Liver (tissue), 9 donors: ENCODE results near the gene ADAM29. TPM values are rescaled to one million over a fixed set of nuclear protein-coding genes. Genes with fewer than 3 reads are reported as not detected.

Source experiments
- DNase-seq: peaks from one replicate; pipeline ENCODE4 v3.0.0-alpha.2; 2017; ENCODE audit warnings: low spot score
- H3K27ac ChIP-seq, 2 donors: one replicate each; pipeline ENCODE4 v1.7.0; 2013; ENCODE audit warnings: inconsistent platforms in 2 of 2, low read length in 2 of 2, control low read depth in 1 of 2, low read depth in 1 of 2, mild to moderate bottlenecking in 1 of 2
- H3K27me3 ChIP-seq, 4 donors: one replicate each; pipeline versions ENCODE4 v1.6.1 to v1.7.0; 2013; ENCODE audit warnings: low read length in 3 of 4, inconsistent platforms in 1 of 4, mild to moderate bottlenecking in 1 of 4, moderate library complexity in 1 of 4; ENCODE audit not compliant: control insufficient read depth in 4 of 4, insufficient read depth in 4 of 4
- H3K36me3 ChIP-seq, 4 donors: one replicate each; pipeline versions ENCODE4 v1.6.1 to v1.7.0; 2013; ENCODE audit warnings: low read length in 3 of 4, mild to moderate bottlenecking in 3 of 4, low read depth in 1 of 4, moderate library complexity in 1 of 4; ENCODE audit not compliant: control insufficient read depth in 4 of 4, insufficient read depth in 3 of 4
- H3K4me1 ChIP-seq, 4 donors: one replicate each; pipeline versions ENCODE4 v1.6.1 to v1.7.0; 2013; ENCODE audit warnings: low read length in 3 of 4, mild to moderate bottlenecking in 3 of 4, moderate library complexity in 1 of 4; ENCODE audit not compliant: control insufficient read depth in 4 of 4, insufficient read depth in 4 of 4
- H3K4me3 ChIP-seq, 3 donors: one replicate each; pipeline versions ENCODE4 v1.6.1 to v1.7.0; 2013; ENCODE audit warnings: low read length in 3 of 3, control low read depth in 1 of 3, low read depth in 1 of 3, mild to moderate bottlenecking in 1 of 3
- H3K9ac ChIP-seq, 2 donors: one replicate each; pipeline ENCODE4 v1.7.0; 2013; ENCODE audit warnings: low read length in 2 of 2, mild to moderate bottlenecking in 2 of 2, moderate library complexity in 2 of 2, control low read depth in 1 of 2, low read depth in 1 of 2
- H3K9me3 ChIP-seq, 4 donors: one replicate each; pipeline versions ENCODE4 v1.6.1 to v1.7.0; 2013; ENCODE audit warnings: low read length in 3 of 4; ENCODE audit not compliant: control insufficient read depth in 4 of 4
- EGR1 ChIP-seq, 2 donors: IDR thresholded peaks; 2 replicates each; pipeline ENCODE4 v1.6.1; 2016 to 2018; ENCODE audit warnings: antibody characterized with exemption in 2 of 2, low read depth in 2 of 2
- FOXA1 ChIP-seq: IDR thresholded peaks from 2 replicates; pipeline ENCODE4 v1.6.1; 2016; ENCODE audit warnings: antibody characterized with exemption
- FOXA2 ChIP-seq: IDR thresholded peaks from 2 replicates; pipeline ENCODE4 v1.6.1; 2016; ENCODE audit warnings: antibody characterized with exemption
- GABPA ChIP-seq, 2 donors: IDR thresholded peaks in 1 of 2; conservative IDR thresholded peaks in 1 of 2; 2 replicates each; pipeline ENCODE4 v1.6.1; 2016; ENCODE audit warnings: antibody characterized with exemption in 2 of 2, mild to moderate bottlenecking in 1 of 2, moderate library complexity in 1 of 2
- HNF4A ChIP-seq, 2 donors: conservative IDR thresholded peaks; 2 replicates each; pipeline ENCODE4 v1.6.1; 2016; ENCODE audit warnings: antibody characterized with exemption in 2 of 2, mild to moderate bottlenecking in 2 of 2
- HNF4G ChIP-seq: IDR thresholded peaks from 2 replicates; pipeline ENCODE4 v1.6.1; 2016; ENCODE audit warnings: antibody characterized with exemption
- JUND ChIP-seq, 2 donors: IDR thresholded peaks; 2 replicates each; pipeline ENCODE4 v1.6.1; 2016; ENCODE audit warnings: antibody characterized with exemption in 2 of 2
- RAD21 ChIP-seq, 2 donors: IDR thresholded peaks; 2 replicates each; pipeline ENCODE4 v1.6.1; 2016; ENCODE audit warnings: antibody characterized with exemption in 2 of 2, mild to moderate bottlenecking in 2 of 2
- RXRA ChIP-seq, 2 donors: IDR thresholded peaks; 2 replicates each; pipeline ENCODE4 v1.6.1; 2017 to 2018; ENCODE audit warnings: antibody characterized with exemption in 2 of 2, mild to moderate bottlenecking in 1 of 2
- SP1 ChIP-seq: IDR thresholded peaks from 2 replicates; pipeline ENCODE4 v1.6.1; 2018; ENCODE audit warnings: antibody characterized with exemption, mild to moderate bottlenecking
- TAF1 ChIP-seq: conservative IDR thresholded peaks from 2 replicates; pipeline ENCODE4 v1.6.1; 2016; ENCODE audit warnings: antibody characterized with exemption, mild to moderate bottlenecking
- YY1 ChIP-seq: IDR thresholded peaks from 2 replicates; pipeline ENCODE4 v1.6.1; 2016; ENCODE audit warnings: antibody characterized with exemption, mild to moderate bottlenecking
- WGBS: extraction: QIAGEN DNeasy Blood & Tissue Kit; methylation state at CpG from one replicate; pipeline ENCODE4 v1.1.7; 2013; 5-methylcytosine and 5-hydroxymethylcytosine counted together
- polyA plus RNA-seq, 2 donors: library from polyadenylated mRNA; stranded (reverse) in 1 of 2; unstranded in 1 of 2; fragments of 200-250 nt in 1 of 2; fragments of >200 nt in 1 of 2; fragmentation: Nextera tagmentation in 1 of 2; extraction: Ambion mirVana in 1 of 2; gene quantifications; one replicate each; pipeline versions ENCODE4 v1.2.1 to v1.2.3, GENCODE V29; 2013 to 2015
- total RNA-seq, 2 donors: library from RNA; depleted of rRNA; stranded (reverse); fragments of >200 nt; gene quantifications; one replicate each; pipeline ENCODE4 v1.2.3, GENCODE V29; 2014
- TF ChIP-seq, protein P1 (sequence below): IDR thresholded peaks from 2 replicates; pipeline ENCODE4 v1.6.1; 2016; ENCODE audit warnings: antibody characterized with exemption
- TF ChIP-seq, protein P2 (sequence below): IDR thresholded peaks from 2 replicates; pipeline ENCODE4 v1.6.1; 2016; ENCODE audit warnings: antibody characterized with exemption, mild to moderate bottlenecking
- TF ChIP-seq, protein P3 (sequence below): fragments of 150-350 bp; IDR thresholded peaks from 2 replicates; pipeline ENCODE4 v1.5.1; 2017; ENCODE audit warnings: improper control_type of control experiment, low read depth, low read length; ENCODE audit not compliant: missing input control
- TF ChIP-seq, protein P4 (sequence below): IDR thresholded peaks from 2 replicates; pipeline ENCODE4 v1.6.1; 2016; ENCODE audit warnings: antibody characterized with exemption
- TF ChIP-seq, protein P5 (sequence below): IDR thresholded peaks from 2 replicates; pipeline ENCODE4 v1.6.1; 2016; ENCODE audit warnings: antibody characterized with exemption
- donor health status: healthy.
- donor health status: healthy.
- donor health status: healthy.
- donor health status: healthy.
- donor health status: healthy.

The ADAM29 gene
- total and polyA plus RNA-seq, 4 donors, result not detected

DNA sequence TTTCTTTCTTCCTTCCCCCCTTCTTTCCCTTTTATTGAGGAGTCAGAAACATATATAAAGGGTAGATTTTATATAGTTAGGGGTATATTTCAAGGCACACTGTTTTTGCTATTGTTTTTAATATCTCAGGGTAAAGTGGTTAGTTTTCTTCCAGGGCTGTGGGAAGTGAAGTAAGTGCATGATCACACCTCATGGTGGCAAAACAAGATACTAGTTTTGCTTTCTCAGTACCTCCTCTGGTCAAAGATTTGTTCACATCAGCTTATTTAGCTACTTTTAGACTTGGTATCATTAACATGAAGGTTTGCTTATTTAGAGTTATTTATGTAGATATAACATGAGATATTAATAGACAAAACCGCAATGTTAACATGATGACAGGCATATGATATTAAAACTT is 21.8 kb downstream of the ADAM29 start:
- 71% methylated on average over 1 of the region's 1 CpG for WGBS

DNA sequence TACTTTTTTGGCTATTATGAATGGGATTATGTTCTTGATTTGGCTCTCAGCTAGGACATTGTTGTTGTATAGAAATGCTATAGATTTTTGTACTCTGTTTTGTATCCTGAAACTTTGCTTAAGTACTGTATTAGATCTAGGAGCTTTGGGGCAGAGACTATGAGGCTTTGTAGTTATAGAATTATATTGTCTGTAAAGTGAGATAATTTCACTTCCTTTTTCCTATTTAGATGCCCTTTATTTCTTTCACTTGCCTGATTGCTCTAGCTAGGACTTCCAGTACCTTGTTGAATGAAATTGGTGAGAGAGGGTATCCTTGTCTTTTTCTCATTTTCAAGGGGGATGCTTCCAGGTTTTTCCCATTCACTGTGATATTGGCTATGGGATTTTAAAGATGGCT is 28.1 kb downstream of the ADAM29 start:
- peaks cover 0 to 2% (median 0%) of the 10 kb centered on the region in 4 donors for H3K27me3 ChIP-seq
- DNase-seq, result no peak
- no peaks in the 10 kb centered on the region for H3K4me1 ChIP-seq
- H3K36me3 ChIP-seq, result no peaks in the 10 kb centered on the region
- no peak overlapping the region for H3K9ac ChIP-seq
- H3K9me3 ChIP-seq, result no peaks in the 10 kb centered on the region
- no peak overlapping the region for H3K27ac ChIP-seq
- TF ChIP-seq, protein P1, sequence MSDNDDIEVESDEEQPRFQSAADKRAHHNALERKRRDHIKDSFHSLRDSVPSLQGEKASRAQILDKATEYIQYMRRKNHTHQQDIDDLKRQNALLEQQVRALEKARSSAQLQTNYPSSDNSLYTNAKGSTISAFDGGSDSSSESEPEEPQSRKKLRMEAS, result no peak
- TF ChIP-seq GABPA (IDR thresholded peaks at IDR 0.05 in 1 of 2, conservative IDR thresholded peaks at IDR 0.05 in 1 of 2) (no peak), YY1 (no peak)
- TF ChIP-seq, protein P2, sequence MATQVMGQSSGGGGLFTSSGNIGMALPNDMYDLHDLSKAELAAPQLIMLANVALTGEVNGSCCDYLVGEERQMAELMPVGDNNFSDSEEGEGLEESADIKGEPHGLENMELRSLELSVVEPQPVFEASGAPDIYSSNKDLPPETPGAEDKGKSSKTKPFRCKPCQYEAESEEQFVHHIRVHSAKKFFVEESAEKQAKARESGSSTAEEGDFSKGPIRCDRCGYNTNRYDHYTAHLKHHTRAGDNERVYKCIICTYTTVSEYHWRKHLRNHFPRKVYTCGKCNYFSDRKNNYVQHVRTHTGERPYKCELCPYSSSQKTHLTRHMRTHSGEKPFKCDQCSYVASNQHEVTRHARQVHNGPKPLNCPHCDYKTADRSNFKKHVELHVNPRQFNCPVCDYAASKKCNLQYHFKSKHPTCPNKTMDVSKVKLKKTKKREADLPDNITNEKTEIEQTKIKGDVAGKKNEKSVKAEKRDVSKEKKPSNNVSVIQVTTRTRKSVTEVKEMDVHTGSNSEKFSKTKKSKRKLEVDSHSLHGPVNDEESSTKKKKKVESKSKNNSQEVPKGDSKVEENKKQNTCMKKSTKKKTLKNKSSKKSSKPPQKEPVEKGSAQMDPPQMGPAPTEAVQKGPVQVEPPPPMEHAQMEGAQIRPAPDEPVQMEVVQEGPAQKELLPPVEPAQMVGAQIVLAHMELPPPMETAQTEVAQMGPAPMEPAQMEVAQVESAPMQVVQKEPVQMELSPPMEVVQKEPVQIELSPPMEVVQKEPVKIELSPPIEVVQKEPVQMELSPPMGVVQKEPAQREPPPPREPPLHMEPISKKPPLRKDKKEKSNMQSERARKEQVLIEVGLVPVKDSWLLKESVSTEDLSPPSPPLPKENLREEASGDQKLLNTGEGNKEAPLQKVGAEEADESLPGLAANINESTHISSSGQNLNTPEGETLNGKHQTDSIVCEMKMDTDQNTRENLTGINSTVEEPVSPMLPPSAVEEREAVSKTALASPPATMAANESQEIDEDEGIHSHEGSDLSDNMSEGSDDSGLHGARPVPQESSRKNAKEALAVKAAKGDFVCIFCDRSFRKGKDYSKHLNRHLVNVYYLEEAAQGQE, result no peak
- H3K4me3 ChIP-seq, result no peak overlapping the region

More for the DNA sequence above, 21.8 kb downstream of the ADAM29 start:
- Histone ChIP-seq H3K27me3 (peaks cover 0 to 4% (median 0%) of the 10 kb centered on the region in 4 donors), H3K36me3 (no peaks in the 10 kb centered on the region), H3K4me1 (no peaks in the 10 kb centered on the region), H3K9me3 (no peaks in the 10 kb centered on the region), H3K27ac (no peak overlapping the region), H3K4me3 (no peak overlapping the region), H3K9ac (no peak overlapping the region)
- no peak for DNase-seq
- TF ChIP-seq JUND (IDR thresholded peaks at IDR 0.05) (no peak), FOXA1 (no peak), GABPA (IDR thresholded peaks at IDR 0.05 in 1 of 2, conservative IDR thresholded peaks at IDR 0.05 in 1 of 2) (no peak), HNF4A (conservative IDR thresholded peaks at IDR 0.05) (no peak), YY1 (no peak), TAF1 (no peak), EGR1 (IDR thresholded peaks at IDR 0.05; ENCODE audit: low read depth in 2 of 2) (no peak), SP1 (no peak), HNF4G (no peak)
- TF ChIP-seq, protein P3, sequence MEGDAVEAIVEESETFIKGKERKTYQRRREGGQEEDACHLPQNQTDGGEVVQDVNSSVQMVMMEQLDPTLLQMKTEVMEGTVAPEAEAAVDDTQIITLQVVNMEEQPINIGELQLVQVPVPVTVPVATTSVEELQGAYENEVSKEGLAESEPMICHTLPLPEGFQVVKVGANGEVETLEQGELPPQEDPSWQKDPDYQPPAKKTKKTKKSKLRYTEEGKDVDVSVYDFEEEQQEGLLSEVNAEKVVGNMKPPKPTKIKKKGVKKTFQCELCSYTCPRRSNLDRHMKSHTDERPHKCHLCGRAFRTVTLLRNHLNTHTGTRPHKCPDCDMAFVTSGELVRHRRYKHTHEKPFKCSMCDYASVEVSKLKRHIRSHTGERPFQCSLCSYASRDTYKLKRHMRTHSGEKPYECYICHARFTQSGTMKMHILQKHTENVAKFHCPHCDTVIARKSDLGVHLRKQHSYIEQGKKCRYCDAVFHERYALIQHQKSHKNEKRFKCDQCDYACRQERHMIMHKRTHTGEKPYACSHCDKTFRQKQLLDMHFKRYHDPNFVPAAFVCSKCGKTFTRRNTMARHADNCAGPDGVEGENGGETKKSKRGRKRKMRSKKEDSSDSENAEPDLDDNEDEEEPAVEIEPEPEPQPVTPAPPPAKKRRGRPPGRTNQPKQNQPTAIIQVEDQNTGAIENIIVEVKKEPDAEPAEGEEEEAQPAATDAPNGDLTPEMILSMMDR, result no peak
- TF ChIP-seq, protein P4, sequence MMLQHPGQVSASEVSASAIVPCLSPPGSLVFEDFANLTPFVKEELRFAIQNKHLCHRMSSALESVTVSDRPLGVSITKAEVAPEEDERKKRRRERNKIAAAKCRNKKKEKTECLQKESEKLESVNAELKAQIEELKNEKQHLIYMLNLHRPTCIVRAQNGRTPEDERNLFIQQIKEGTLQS, result no peak

DNA sequence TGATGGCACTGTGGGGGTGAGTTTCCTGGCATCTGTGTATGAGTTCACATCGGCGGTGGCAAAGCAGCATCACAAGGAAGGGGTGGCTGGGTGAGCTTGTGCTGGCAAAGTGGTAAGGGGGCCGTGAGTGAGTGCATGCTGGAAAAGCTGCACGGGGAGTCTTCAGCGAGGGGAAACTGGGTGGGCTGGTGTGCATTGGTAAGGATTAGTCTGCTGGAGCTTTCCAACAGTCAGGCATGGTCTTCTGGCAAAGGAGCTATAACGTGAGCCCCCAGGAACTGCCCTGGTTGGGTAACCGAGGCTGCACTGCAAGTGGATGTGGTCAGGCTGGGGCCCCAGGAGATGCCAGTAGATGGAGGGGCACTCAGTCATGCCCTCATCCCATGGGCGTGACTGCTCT is 30.7 kb downstream of the ADAM29 start:
- no peak for DNase-seq

More for the DNA sequence above, 30.7 kb downstream of the ADAM29 start:
- H3K27me3 ChIP-seq, result peaks cover 0 to 4% (median under 1%) of the 10 kb centered on the region in 4 donors
- WGBS, result 76% methylated on average over 8 of the region's 8 CpGs
- no peaks in the 10 kb centered on the region for H3K36me3 ChIP-seq
- H3K9me3 ChIP-seq, result no peaks in the 10 kb centered on the region
- no peaks in the 10 kb centered on the region for H3K4me1 ChIP-seq
- no peak overlapping the region for H3K4me3 ChIP-seq
- no peak overlapping the region for H3K27ac ChIP-seq
- H3K9ac ChIP-seq, result no peak overlapping the region
- TF ChIP-seq RXRA (IDR thresholded peaks at IDR 0.05) (no peak), FOXA2 (no peak), JUND (IDR thresholded peaks at IDR 0.05) (no peak), RAD21 (IDR thresholded peaks at IDR 0.05) (no peak), EGR1 (IDR thresholded peaks at IDR 0.05; ENCODE audit: low read depth in 2 of 2) (no peak)
- TF ChIP-seq, protein P5, sequence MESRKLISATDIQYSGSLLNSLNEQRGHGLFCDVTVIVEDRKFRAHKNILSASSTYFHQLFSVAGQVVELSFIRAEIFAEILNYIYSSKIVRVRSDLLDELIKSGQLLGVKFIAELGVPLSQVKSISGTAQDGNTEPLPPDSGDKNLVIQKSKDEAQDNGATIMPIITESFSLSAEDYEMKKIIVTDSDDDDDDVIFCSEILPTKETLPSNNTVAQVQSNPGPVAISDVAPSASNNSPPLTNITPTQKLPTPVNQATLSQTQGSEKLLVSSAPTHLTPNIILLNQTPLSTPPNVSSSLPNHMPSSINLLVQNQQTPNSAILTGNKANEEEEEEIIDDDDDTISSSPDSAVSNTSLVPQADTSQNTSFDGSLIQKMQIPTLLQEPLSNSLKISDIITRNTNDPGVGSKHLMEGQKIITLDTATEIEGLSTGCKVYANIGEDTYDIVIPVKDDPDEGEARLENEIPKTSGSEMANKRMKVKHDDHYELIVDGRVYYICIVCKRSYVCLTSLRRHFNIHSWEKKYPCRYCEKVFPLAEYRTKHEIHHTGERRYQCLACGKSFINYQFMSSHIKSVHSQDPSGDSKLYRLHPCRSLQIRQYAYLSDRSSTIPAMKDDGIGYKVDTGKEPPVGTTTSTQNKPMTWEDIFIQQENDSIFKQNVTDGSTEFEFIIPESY, result no peak
- TF ChIP-seq, protein P3, result no peak
- TF ChIP-seq, protein P1, result no peak
